ENCODE data around the gene CALML3.

- TF ChIP-seq EZH2 (IDR thresholded peaks at IDR 0.05; ENCODE audit: low read length, missing control alignments) (no peak), CTCF (conservative IDR thresholded peaks at IDR 0.05 in 1 of 2, IDR thresholded peaks at IDR 0.05 in 1 of 2; ENCODE audit: low read depth in 1 of 2, low read length in 2 of 2) (no peak)
Observed at GRCh38 chr10:5512881-5513612, 11.7 kb upstream of the CALML3 start.
